ENCODE data around the gene MOB4. TPM values are rescaled to one million over a fixed set of nuclear protein-coding genes. Genes with fewer than 3 reads are reported as not detected.
A peak's percentile ranks its signal among the peaks of the same experiment; 100 is the strongest.

MOB4 gene
- total and polyA plus RNA-seq, 2 experiments from 2014 or later: 68.2 to 87.0 TPM

GRCh38 chr2:197573608-197574007 is 57.7 kb downstream of the MOB4 start:
- Mint-ChIP-seq H3K36me3 (ENCODE audit: low read depth) (peaks cover 42% of the 10 kb centered on the region), H3K4me3 (no peak overlapping the region), H3K27ac (no peak overlapping the region), H3K9me3 (peaks cover 37% of the 10 kb centered on the region), H3K4me1 (peaks cover 14% of the 10 kb centered on the region), H3K27me3 (ENCODE audit: insufficient read depth, low read depth, poor library complexity) (peaks cover 2% of the 10 kb centered on the region)
- Histone ChIP-seq H3K4me2 (no peak overlapping the region), H3K79me2 (replicated peaks; ENCODE audit: insufficient read depth) (no peaks in the 10 kb centered on the region), H3K4me3 (no peak overlapping the region), H3K27ac (ENCODE audit: low read depth) (no peak overlapping the region), H2AFZ (no peak overlapping the region), H3K27me3 (ENCODE audit: insufficient read depth) (no peaks in the 10 kb centered on the region), H3F3A (replicated peaks; ENCODE audit: low read depth) (0 out of 2 replicates have a peak, but pooled peaks cover 3% of the 10 kb centered on the region), H3K4me1 (ENCODE audit: insufficient read depth) (peaks cover 22% of the 10 kb centered on the region), H4K20me1 (replicated peaks; ENCODE audit: insufficient read depth) (no peaks in the 10 kb centered on the region), H3K9me2 (ENCODE audit: insufficient read depth) (0 out of 2 replicates have a peak, but pooled peaks cover 6% of the 10 kb centered on the region), H3K36me3 (ENCODE audit: insufficient read depth) (peaks cover 16% of the 10 kb centered on the region)
- TF ChIP-seq ETS1 (IDR thresholded peaks at IDR 0.05) (no peak), ZNF462 (CRISPR knock-in tag; IDR thresholded peaks at IDR 0.05) (no peak), ZNF331 (CRISPR knock-in tag; IDR thresholded peaks at IDR 0.05; ENCODE audit: low read depth) (no peak), REST (IDR thresholded peaks at IDR 0.05; ENCODE audit: unreplicated experiment) (no peak), CREB1 (CRISPR knock-in tag; IDR thresholded peaks at IDR 0.05; ENCODE audit: low read depth) (no peak), POLR2AphosphoS5 (IDR thresholded peaks at IDR 0.05; ENCODE audit: low read depth) (no peak), STAT1 (IDR thresholded peaks at IDR 0.05; ENCODE audit: unreplicated experiment) (no peak), EZH2 (IDR thresholded peaks at IDR 0.05; ENCODE audit: low read depth, unreplicated experiment) (no peak), EZH2phosphoT487 (IDR thresholded peaks at IDR 0.05; ENCODE audit: unreplicated experiment) (no peak), JUNB (IDR thresholded peaks at IDR 0.05; ENCODE audit: unreplicated experiment) (no peak), NANOG (IDR thresholded peaks at IDR 0.05; ENCODE audit: borderline replicate concordance) (no peak)
- ATAC-seq (no peak), DNase-seq (ENCODE audit: low spot score) (peak; percentile 40)

Measured in GM23338 (cell line).